Endothelial cell of umbilical vein (primary cell): ENCODE results near the gene ATXN1. TPM values are rescaled to one million over a fixed set of nuclear protein-coding genes. Genes with fewer than 3 reads are reported as not detected.

ENCODE experiments used
- BruUV-seq: library from RNA; stranded (reverse); fragments of 400-500 nt; replicated peaks from 2 replicates; lab custom pipeline; 2021; lab: Mats Ljungman, UMichigan
- CTCF ChIA-PET: fragments of 300-600, 350-600 bp; sonication (Branson Sonifier 250); formaldehyde crosslinking; loops from one replicate; lab custom pipeline; 2021; ENCODE audit warnings: antibody characterized with exemption, inconsistent platforms; lab: Charles Lee
- POLR2A ChIA-PET: fragments of 300-600, 350-600 bp; sonication (Branson Sonifier 250); formaldehyde crosslinking; loops from one replicate; lab custom pipeline; 2021; ENCODE audit warnings: antibody characterized with exemption, inconsistent platforms; lab: Charles Lee
- DNase-seq: peaks from one replicate; pipeline ENCODE4 v3.0.0-alpha.2; 2011; ENCODE audit warnings: low read depth, low spot score
- FAIRE-seq: peaks from 2 replicates; lab custom pipeline; 2011; peaks lifted over from hg19 to GRCh38; lab: Jason Lieb, UNC
- H2AFZ ChIP-seq: 2 replicates; pipeline ENCODE4 v1.6.0; 2012; ENCODE audit warnings: low read depth, low read length, control low read depth, inconsistent platforms
- H3K27ac ChIP-seq: 2 replicates; pipeline ENCODE4 v1.5.1; 2011; ENCODE audit warnings: low read depth, mild to moderate bottlenecking, control low read depth, low read length, moderate library complexity; ENCODE audit not compliant: insufficient read depth
- H3K27me3 ChIP-seq, 2 experiments: 2 replicates each; pipeline versions ENCODE4 v1.6.0 to v1.6.1; 2011; ENCODE audit warnings: low read length in 2 of 2, mixed read lengths in 1 of 2; ENCODE audit not compliant: control insufficient read depth in 2 of 2, insufficient read depth in 2 of 2
- H3K36me3 ChIP-seq, 2 experiments: 2 replicates in 1 of 2; 3 replicates in 1 of 2; pipeline ENCODE4 v1.5.1; 2011; ENCODE audit warnings: low read length in 2 of 2, mild to moderate bottlenecking in 1 of 2, moderate library complexity in 1 of 2; ENCODE audit not compliant: control insufficient read depth in 2 of 2, insufficient read depth in 2 of 2; ENCODE audit errors: extremely low read depth in 1 of 2
- H3K4me1 ChIP-seq: 3 replicates; pipeline ENCODE4 v1.5.1; 2011; ENCODE audit warnings: mild to moderate bottlenecking, low read length; ENCODE audit not compliant: control insufficient read depth, insufficient read depth; ENCODE audit errors: extremely low read depth
- H3K4me2 ChIP-seq: 2 replicates; pipeline ENCODE4 v1.6.1; 2011; ENCODE audit warnings: low read length, control low read depth, mixed read lengths; ENCODE audit not compliant: insufficient read depth
- H3K4me3 ChIP-seq, 3 experiments: fragments of 200-600 bp in 1 of 3; sonication (generic), shearing (Covaris generic) in 1 of 3; replicated peaks in 1 of 3; 2 replicates each; pipeline ENCODE4 v1.5.1; 2011 to 2016; ENCODE audit warnings: control low read depth in 3 of 3, low read length in 3 of 3, mild to moderate bottlenecking in 2 of 3, inconsistent platforms in 1 of 3, low read depth in 1 of 3, moderate library complexity in 1 of 3; ENCODE audit not compliant: insufficient read depth in 1 of 3
- H3K79me2 ChIP-seq: 2 replicates; pipeline ENCODE4 v1.6.0; 2012; ENCODE audit warnings: low read length, inconsistent platforms; ENCODE audit not compliant: control insufficient read depth, insufficient read depth
- H3K9ac ChIP-seq: replicated peaks from 2 replicates; pipeline ENCODE3; 2011; ENCODE audit warnings: low read length, control low read depth; ENCODE audit not compliant: insufficient read depth; ENCODE audit errors: extremely low read depth
- H3K9me1 ChIP-seq: replicated peaks from 3 replicates; pipeline ENCODE4 v1.6.0; 2011; ENCODE audit warnings: mild to moderate bottlenecking, low read length; ENCODE audit not compliant: control insufficient read depth, insufficient read depth; ENCODE audit errors: extremely low read depth
- H3K9me3 ChIP-seq: replicated peaks from 2 replicates; pipeline ENCODE4 v1.5.1; 2012; ENCODE audit warnings: low read length, inconsistent platforms; ENCODE audit not compliant: control insufficient read depth, insufficient read depth
- H4K20me1 ChIP-seq: replicated peaks from 2 replicates; pipeline ENCODE3; 2011; ENCODE audit warnings: mild to moderate bottlenecking, low read length; ENCODE audit not compliant: control insufficient read depth, insufficient read depth; ENCODE audit errors: extremely low read depth
- EZH2 ChIP-seq: IDR thresholded peaks from 2 replicates; pipeline ENCODE4 v1.6.1; 2012; ENCODE audit warnings: borderline replicate concordance, low read depth, mild to moderate bottlenecking, moderate library complexity, low read length, inconsistent platforms; ENCODE audit not compliant: severe bottlenecking
- FOS ChIP-seq: IDR thresholded peaks from 2 replicates; pipeline ENCODE4 v1.6.1; 2011; ENCODE audit warnings: mild to moderate bottlenecking, low read length, moderate library complexity, borderline replicate concordance; ENCODE audit not compliant: insufficient read depth
- GATA2 ChIP-seq: IDR thresholded peaks from 2 replicates; pipeline ENCODE4 v1.7.0; 2011; ENCODE audit warnings: low read depth, mild to moderate bottlenecking, moderate library complexity, mixed read lengths, low read length; ENCODE audit not compliant: insufficient read length, insufficient read depth
- JUN ChIP-seq: IDR thresholded peaks from 2 replicates; pipeline ENCODE4 v1.6.1; 2011; ENCODE audit warnings: borderline replicate concordance, low read depth; ENCODE audit not compliant: insufficient read length, insufficient read depth
- MYC ChIP-seq: IDR thresholded peaks from one replicate; pipeline ENCODE4 v1.6.1; 2011; ENCODE audit warnings: mild to moderate bottlenecking, low read depth, low read length
- POLR2A ChIP-seq: IDR thresholded peaks from 2 replicates; pipeline ENCODE4 v1.6.1; 2012; ENCODE audit warnings: low read depth, mild to moderate bottlenecking, control low read depth, low read length
- POLR2AphosphoS5 ChIP-seq: IDR thresholded peaks from 2 replicates; pipeline ENCODE4 v1.6.1; 2012; ENCODE audit warnings: low read depth, mild to moderate bottlenecking, control low read depth, low read length, moderate library complexity; ENCODE audit not compliant: insufficient read depth
- dilution Hi-C: fragments of 300-500 bp; cut with MboI; formaldehyde crosslinking; loops from one replicate; pipeline ENCODE4 v1.15.0; 2019; ENCODE audit warnings: low sequenced_read_pairs; ENCODE audit not compliant: extremely low pct_ligation_motif_present
- intact Hi-C: fragments of 100-400 bp; cut with micrococcal nuclease; formaldehyde crosslinking; loops from one replicate; pipeline ENCODE4 v1.10.0; 2022
- polyA plus RNA-seq, 4 experiments: library from polyadenylated mRNA; depleted of rRNA in 3 of 4; stranded (reverse) in 3 of 4; unstranded in 1 of 4; fragments of >200 nt; gene quantifications; 2 replicates each; pipeline versions ENCODE4 v1.2.1 to v1.2.3, GENCODE V29; 2011 to 2012; ENCODE audit warnings: missing spikeins in 1 of 4
- total RNA-seq: library from RNA; stranded (reverse); gene quantifications from 2 replicates; pipeline ENCODE4 v1.2.3, GENCODE V29; 2021
- TF ChIP-seq, protein P1 (sequence below), 2 donors: IDR thresholded peaks; 1 replicate in 1 of 2; 2 replicates in 1 of 2; pipeline ENCODE4 v1.5.1; 2011; ENCODE audit warnings: low read length in 2 of 2, mild to moderate bottlenecking in 2 of 2, moderate library complexity in 2 of 2, control low read depth in 1 of 2, inconsistent platforms in 1 of 2, low read depth in 1 of 2; ENCODE audit not compliant: insufficient read depth in 1 of 2; ENCODE audit errors: extremely low read depth in 1 of 2
- TF ChIP-seq, protein P2 (sequence below): IDR thresholded peaks from 2 replicates; pipeline ENCODE4 v1.6.1; 2011; ENCODE audit not compliant: insufficient read depth, insufficient read length

The ATXN1 gene
- total and polyA plus RNA-seq, 2 donors (not counting 3 experiments of a cell fraction or from before 2014, with no cell fraction given) = 16.4 to 33.0 TPM

DNA sequence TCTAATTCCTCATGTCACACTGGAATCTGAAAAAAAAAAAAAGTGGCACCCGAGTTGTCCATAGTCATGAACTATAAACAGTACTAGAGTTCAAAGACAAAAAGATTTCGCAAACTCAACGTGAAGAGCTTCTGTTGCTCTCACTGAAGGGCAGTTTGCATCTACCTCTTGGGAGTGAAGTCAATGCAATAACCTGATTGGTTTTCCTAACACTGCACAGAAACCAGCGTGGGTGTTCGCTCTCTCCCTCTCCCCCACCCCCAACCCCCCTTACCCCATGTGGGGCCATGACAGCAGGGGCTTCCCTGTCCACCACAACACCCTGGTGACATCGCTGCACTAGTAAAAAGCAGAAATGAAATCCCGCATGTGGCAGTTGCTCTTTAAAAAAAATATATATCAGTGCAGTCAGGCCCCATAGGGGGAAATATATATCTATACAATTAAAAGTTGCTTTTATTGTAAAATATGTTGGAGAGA, 456.0 kb downstream of the ATXN1 start:
- Histone ChIP-seq H3K4me3 (no peak overlapping the region), H4K20me1 (no peaks in the 10 kb centered on the region), H3K4me2 (no peak overlapping the region), H3K4me1 (peaks cover 6% of the 10 kb centered on the region), H3K9me1 (no peaks in the 10 kb centered on the region), H3K27ac (no peak overlapping the region), H3K9ac (no peak overlapping the region), H3K27me3 (no peaks in the 10 kb centered on the region), H2AFZ (no peak overlapping the region), H3K79me2 (no peaks in the 10 kb centered on the region), H3K36me3 (peaks cover 0 to 2% of the 10 kb centered on the region in 2 experiments), H3K9me3 (no peaks in the 10 kb centered on the region)
- intact Hi-C loops (no loop called here), dilution Hi-C loops (no loop called here)
- ChIA-PET CTCF (no interaction called here), POLR2A (interaction anchor here (0.7 kb wide), 1 partner anchor 215 kb away, joined by 3 read pairs; no protein-coding TSS in a partner anchor)
- DNase-seq (no peak), FAIRE-seq (no peak)
- no TSS peak for BruUV-seq
- TF ChIP-seq MYC = no peak
- TF ChIP-seq, protein P1, sequence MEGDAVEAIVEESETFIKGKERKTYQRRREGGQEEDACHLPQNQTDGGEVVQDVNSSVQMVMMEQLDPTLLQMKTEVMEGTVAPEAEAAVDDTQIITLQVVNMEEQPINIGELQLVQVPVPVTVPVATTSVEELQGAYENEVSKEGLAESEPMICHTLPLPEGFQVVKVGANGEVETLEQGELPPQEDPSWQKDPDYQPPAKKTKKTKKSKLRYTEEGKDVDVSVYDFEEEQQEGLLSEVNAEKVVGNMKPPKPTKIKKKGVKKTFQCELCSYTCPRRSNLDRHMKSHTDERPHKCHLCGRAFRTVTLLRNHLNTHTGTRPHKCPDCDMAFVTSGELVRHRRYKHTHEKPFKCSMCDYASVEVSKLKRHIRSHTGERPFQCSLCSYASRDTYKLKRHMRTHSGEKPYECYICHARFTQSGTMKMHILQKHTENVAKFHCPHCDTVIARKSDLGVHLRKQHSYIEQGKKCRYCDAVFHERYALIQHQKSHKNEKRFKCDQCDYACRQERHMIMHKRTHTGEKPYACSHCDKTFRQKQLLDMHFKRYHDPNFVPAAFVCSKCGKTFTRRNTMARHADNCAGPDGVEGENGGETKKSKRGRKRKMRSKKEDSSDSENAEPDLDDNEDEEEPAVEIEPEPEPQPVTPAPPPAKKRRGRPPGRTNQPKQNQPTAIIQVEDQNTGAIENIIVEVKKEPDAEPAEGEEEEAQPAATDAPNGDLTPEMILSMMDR (IDR thresholded peaks at IDR 0.05; ENCODE audit: extremely low read depth in 1 of 2, insufficient read depth in 1 of 2, low read depth in 1 of 2, low read length in 2 of 2) = no peak
- TF ChIP-seq, protein P2, sequence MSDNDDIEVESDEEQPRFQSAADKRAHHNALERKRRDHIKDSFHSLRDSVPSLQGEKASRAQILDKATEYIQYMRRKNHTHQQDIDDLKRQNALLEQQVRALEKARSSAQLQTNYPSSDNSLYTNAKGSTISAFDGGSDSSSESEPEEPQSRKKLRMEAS = no peak
- no peak for TF ChIP-seq GATA2
- TF ChIP-seq EZH2 = no peak
- no peak for TF ChIP-seq JUN
- no peak for TF ChIP-seq FOS
- TF ChIP-seq POLR2A = no peak
- TF ChIP-seq POLR2AphosphoS5 = no peak
